PC-9 (cell line): ENCODE measurements around the gene CSTA. TPM values are rescaled to one million over a fixed set of nuclear protein-coding genes. Genes with fewer than 3 reads are reported as not detected.
A peak's percentile ranks its signal among the peaks of the same experiment; 100 is the strongest.

Experiments used
- BruUV-seq: library from RNA; stranded (reverse); fragments of 400-500 nt; replicated peaks from 2 replicates; lab custom pipeline; 2021; lab: Mats Ljungman, UMichigan
- CTCF ChIA-PET: fragments of 300-600 bp; sonication (Branson Sonifier 250); formaldehyde crosslinking; loops from one replicate; lab custom pipeline; 2022; ENCODE audit warnings: antibody characterized with exemption; lab: Charles Lee
- POLR2A ChIA-PET: fragments of 300-600 bp; sonication (Branson Sonifier 250); formaldehyde crosslinking; loops from one replicate; lab custom pipeline; 2022; ENCODE audit warnings: antibody characterized with exemption; ENCODE audit not compliant: unreplicated experiment; lab: Charles Lee
- DNase-seq, 2 experiments: peaks; one replicate each; pipeline versions ENCODE4 v3.0.0 to v3.0.0-alpha.2; 2015 to 2022; ENCODE audit warnings: mixed read lengths in 1 of 2
- H2AFZ ChIP-seq: fragments of 200-600 bp; sonication (generic); 2 replicates; pipeline ENCODE4 v1.8.1; 2017; ENCODE audit warnings: antibody characterized with exemption
- H3F3A ChIP-seq: fragments of 200-600 bp; sonication (generic); 2 replicates; pipeline ENCODE4 v1.8.1; 2017; ENCODE audit warnings: antibody characterized with exemption, mild to moderate bottlenecking, low read depth; ENCODE audit not compliant: insufficient read depth
- H3K27ac ChIP-seq: fragments of 200-600 bp; sonication (generic); 2 replicates; pipeline ENCODE4 v1.6.1; 2016; ENCODE audit warnings: mixed run types
- H3K27me3 ChIP-seq: fragments of 200-600 bp; sonication (generic); 2 replicates; pipeline ENCODE4 v1.6.1; 2016; ENCODE audit warnings: low read depth, mixed run types; ENCODE audit not compliant: insufficient read depth
- H3K36me3 ChIP-seq: fragments of 200-600 bp; sonication (generic); 2 replicates; pipeline ENCODE4 v1.6.1; 2016; ENCODE audit warnings: low read depth, mixed run types
- H3K4me1 ChIP-seq: fragments of 200-600 bp; sonication (generic); replicated peaks from 2 replicates; pipeline ENCODE4 v1.6.1; 2016; ENCODE audit warnings: mixed run types; ENCODE audit not compliant: insufficient read depth
- H3K4me2 ChIP-seq: fragments of 200-600 bp; sonication (generic); 2 replicates; pipeline ENCODE4 v1.6.1; 2017; ENCODE audit warnings: mixed run types
- H3K4me3 ChIP-seq: fragments of 200-600 bp; sonication (generic); 2 replicates; pipeline ENCODE4 v1.6.1; 2016; ENCODE audit warnings: mixed run types
- H3K79me2 ChIP-seq: fragments of 200-600 bp; sonication (generic); 2 replicates; pipeline ENCODE4 v1.6.1; 2017; ENCODE audit warnings: low read depth, mixed run types
- H3K9me2 ChIP-seq: fragments of 200-600 bp; sonication (generic); 2 replicates; pipeline ENCODE4 v1.8.1; 2017; ENCODE audit warnings: mild to moderate bottlenecking; ENCODE audit not compliant: insufficient read depth
- H3K9me3 ChIP-seq: fragments of 200-600 bp; sonication (generic); 2 replicates; pipeline ENCODE4 v1.8.1; 2016; ENCODE audit warnings: low read depth; ENCODE audit not compliant: insufficient read depth
- H4K20me1 ChIP-seq: fragments of 200-600 bp; sonication (generic); 2 replicates; pipeline ENCODE4 v1.8.1; 2017; ENCODE audit not compliant: insufficient read depth
- CTCF ChIP-seq: fragments of 200-600 bp; sonication (generic); conservative IDR thresholded peaks from 2 replicates; pipeline ENCODE4 v1.6.1; 2017; ENCODE audit warnings: mixed run types, antibody characterized with exemption, mild to moderate bottlenecking, moderate library complexity
- EZH2 ChIP-seq: fragments of 200-600 bp; sonication (generic); IDR thresholded peaks from 2 replicates; pipeline ENCODE4 v1.8.0; 2017; ENCODE audit warnings: antibody characterized with exemption, low read depth
- intact Hi-C: fragments of 100-400 bp; cut with micrococcal nuclease; formaldehyde crosslinking; loops from one replicate; pipeline ENCODE4 v1.10.0; 2022; ENCODE audit not compliant: unreplicated experiment
- total RNA-seq: library from RNA; stranded (reverse); gene quantifications from 2 replicates; pipeline ENCODE4 v1.2.3, GENCODE V29; 2021

Gene CSTA
- total RNA-seq, 1 experiment from 2014 or later, result 16.8 TPM

GRCh38 chr3:122356402-122356801 is 31.4 kb downstream of the CSTA start:
- Histone ChIP-seq H3K9me2 (no peaks in the 10 kb centered on the region), H3F3A (0 out of 2 replicates have a peak, but pooled peaks cover under 1% of the 10 kb centered on the region), H3K4me3 (no peak overlapping the region), H3K27ac (no peak overlapping the region), H3K4me1 (no peaks in the 10 kb centered on the region), H3K4me2 (no peak overlapping the region), H3K9me3 (no peaks in the 10 kb centered on the region), H3K36me3 (peaks cover 4% of the 10 kb centered on the region; the same call in 1 of the 2 replicates), H3K27me3 (no peaks in the 10 kb centered on the region), H4K20me1 (no peaks in the 10 kb centered on the region), H3K79me2 (no peaks in the 10 kb centered on the region), H2AFZ (no peak overlapping the region)
- no peak for TF ChIP-seq EZH2
- TF ChIP-seq CTCF, result peak; percentile 67
- POLR2A ChIA-PET, result no interaction called here
- peak; percentile 49 to 55 for DNase-seq
- BruUV-seq, result no TSS peak
- intact Hi-C loops, result loop anchor here (1.0 to 5.0 kb wide), 4 partner anchors 50 to 694 kb away; partner anchors contain the start of gene HCLS1
- CTCF ChIA-PET, result interaction anchor here (0.6 to 0.7 kb wide), 2 partner anchors 134 to 816 kb away, joined by 5 to 8 read pairs; no protein-coding TSS in a partner anchor

DNA sequence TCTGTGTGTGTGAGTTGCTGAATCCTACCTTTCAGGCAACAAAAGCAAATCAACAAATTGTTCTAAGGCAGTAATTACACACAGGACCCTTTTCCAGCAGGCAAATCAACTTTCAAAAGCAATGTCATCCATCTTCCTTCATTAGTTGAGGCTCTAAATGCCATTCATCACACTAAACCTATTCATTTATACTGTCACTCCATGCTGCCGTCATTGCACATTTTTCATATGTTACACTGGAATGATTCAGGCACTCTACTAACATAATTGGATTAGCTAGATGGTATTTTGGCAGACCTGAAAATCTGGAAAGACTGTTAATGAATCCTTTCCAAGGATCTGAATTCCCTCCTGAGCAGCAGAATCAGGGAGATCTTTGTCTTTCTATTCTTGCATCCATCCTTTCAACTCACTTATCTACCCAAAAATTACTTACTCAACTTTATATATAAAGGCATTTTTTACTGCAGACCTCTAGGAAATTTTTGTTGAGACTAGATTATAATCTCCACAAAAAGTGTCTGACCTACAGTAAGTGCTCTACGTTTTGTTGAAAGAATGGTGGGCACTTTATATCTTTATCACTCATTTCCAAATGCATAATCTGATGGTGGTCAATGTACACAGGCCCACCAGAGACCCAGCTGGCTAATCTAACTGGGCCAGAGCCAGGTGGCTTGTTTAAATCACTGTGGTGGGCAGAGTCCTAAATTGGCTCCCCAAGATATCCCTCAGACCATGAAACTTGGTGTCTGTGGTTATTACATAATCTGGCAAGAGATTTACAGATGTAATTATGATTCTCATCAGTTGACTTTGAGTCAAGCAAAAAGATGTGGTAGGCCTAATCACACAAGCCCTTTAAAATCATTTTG is 33.0 kb downstream of the CSTA start:
- Histone ChIP-seq H3K79me2 (no peaks in the 10 kb centered on the region), H3K27me3 (no peaks in the 10 kb centered on the region), H3K4me2 (no peak overlapping the region), H3K36me3 (peaks cover 14% of the 10 kb centered on the region), H2AFZ (no peak overlapping the region), H3K4me3 (no peak overlapping the region), H3K9me3 (no peaks in the 10 kb centered on the region), H3K27ac (no peak overlapping the region), H3K9me2 (no peaks in the 10 kb centered on the region), H4K20me1 (no peaks in the 10 kb centered on the region), H3F3A (peaks cover 5% of the 10 kb centered on the region; the same call in 1 of the 2 replicates), H3K4me1 (no peaks in the 10 kb centered on the region)
- TF ChIP-seq EZH2 (no peak), CTCF (no peak)
- CTCF ChIA-PET, result interaction anchor here (1.0 kb wide), 1 partner anchor 52 kb away, joined by 3 read pairs; no protein-coding TSS in a partner anchor
- intact Hi-C loops, result loop anchor here (2.0 to 5.0 kb wide), 2 partner anchors 99 to 696 kb away; partner anchors contain the start of gene HCLS1
- POLR2A ChIA-PET, result interaction anchor here (0.7 kb wide), 1 partner anchor 52 kb away, joined by 3 read pairs; no protein-coding TSS in a partner anchor
- DNase-seq, result no peak
- BruUV-seq, result no TSS peak

- no TSS peak for BruUV-seq
Measured at GRCh38 chr3:122358703-122359032, 33.6 kb downstream of the CSTA start.

More at GRCh38 chr3:122358703-122359032, 33.6 kb downstream of the CSTA start:
- CTCF ChIA-PET, result interaction anchor here (0.5 kb wide), 1 partner anchor 544 kb away, joined by 3 read pairs; no protein-coding TSS in a partner anchor
- no peaks in the 10 kb centered on the region for H3K9me3 ChIP-seq
- H3K27ac ChIP-seq, result no peak overlapping the region
- TF ChIP-seq CTCF (no peak), EZH2 (no peak)
- no peaks in the 10 kb centered on the region for H4K20me1 ChIP-seq
- POLR2A ChIA-PET, result interaction anchor here (0.7 kb wide), 1 partner anchor 53 kb away, joined by 3 read pairs; no protein-coding TSS in a partner anchor
- DNase-seq, result no peak
- H3K79me2 ChIP-seq, result 0 out of 2 replicates have a peak, but pooled peaks cover 2% of the 10 kb centered on the region
- H3K27me3 ChIP-seq, result no peaks in the 10 kb centered on the region
- no peak overlapping the region for H3K4me2 ChIP-seq
- H3K9me2 ChIP-seq, result no peaks in the 10 kb centered on the region
- H3F3A ChIP-seq, result peaks cover 9% of the 10 kb centered on the region; the same call in 1 of the 2 replicates
- no peaks in the 10 kb centered on the region for H3K4me1 ChIP-seq
- intact Hi-C loops, result loop anchor here (5.0 kb wide), 1 partner anchor 696 kb away; the partner anchor contains the start of gene HCLS1
- no peak overlapping the region for H2AFZ ChIP-seq
- H3K36me3 ChIP-seq, result peaks cover 20% of the 10 kb centered on the region
- H3K4me3 ChIP-seq, result no peak overlapping the region
